Measurements from ENCODE around the gene SCAMP2. TPM values are rescaled to one million over a fixed set of nuclear protein-coding genes. Genes with fewer than 3 reads are reported as not detected.
"Not testable (repeated sequence)": the region's sequence is repeated elsewhere in the genome, so short reads cannot be mapped to it uniquely, and the experiment has no call there.

The SCAMP2 gene
- total and polyA plus RNA-seq, 4 donors = 21.7 to 42.5 (median 29.1) TPM

GRCh38 chr15:74895830-74896229 is 22.7 kb upstream of the SCAMP2 start:
- peaks cover 7 to 21% (median 14%) of the 10 kb centered on the region in 4 donors for H3K4me1 ChIP-seq (ENCODE audit: control insufficient read depth in 4 of 4, insufficient read depth in 4 of 4, low read length in 3 of 4)
- DNase-seq (ENCODE audit: low spot score) = no peak
- no peaks in the 10 kb centered on the region for H3K9me3 ChIP-seq (ENCODE audit: control insufficient read depth in 4 of 4, low read length in 3 of 4)
- 97% methylated on average over 6 of the region's 6 CpGs for WGBS
- no peak overlapping the region for H3K4me3 ChIP-seq (ENCODE audit: low read depth in 1 of 3, low read length in 3 of 3)
- no peak overlapping the region for H3K27ac ChIP-seq (ENCODE audit: low read depth in 1 of 2, low read length in 2 of 2)
- TF ChIP-seq FOXA1 (IDR thresholded peaks at IDR 0.05) (no peak), ZBTB33 (IDR thresholded peaks at IDR 0.05) (no peak), JUND (IDR thresholded peaks at IDR 0.05) (no peak), EGR1 (IDR thresholded peaks at IDR 0.05; ENCODE audit: low read depth in 2 of 2) (no peak), GABPA (IDR thresholded peaks at IDR 0.05 in 1 of 2, conservative IDR thresholded peaks at IDR 0.05 in 1 of 2) (no peak), CTCF (IDR thresholded peaks at IDR 0.05; ENCODE audit: low read depth, low read length, missing input control) (no peak), REST (IDR thresholded peaks at IDR 0.05) (no peak), HNF4A (conservative IDR thresholded peaks at IDR 0.05) (no peak), ATF3 (IDR thresholded peaks at IDR 0.05) (no peak), RAD21 (IDR thresholded peaks at IDR 0.05) (no peak), HNF4G (IDR thresholded peaks at IDR 0.05) (no peak), FOXA2 (IDR thresholded peaks at IDR 0.05) (no peak)
- H3K9ac ChIP-seq (ENCODE audit: low read depth in 1 of 2, low read length in 2 of 2) = no peak overlapping the region
- H3K27me3 ChIP-seq (ENCODE audit: control insufficient read depth in 4 of 4, insufficient read depth in 4 of 4, low read length in 3 of 4) = no peaks in the 10 kb centered on the region
- peaks cover 2 to 36% (median 16%) of the 10 kb centered on the region in 4 donors for H3K36me3 ChIP-seq (ENCODE audit: control insufficient read depth in 4 of 4, insufficient read depth in 3 of 4, low read depth in 1 of 4, low read length in 3 of 4)

- not testable (repeated sequence) for DNase-seq (ENCODE audit: low spot score); H3K27ac ChIP-seq (ENCODE audit: low read depth in 1 of 2, low read length in 2 of 2); H3K4me3 ChIP-seq (ENCODE audit: low read depth in 1 of 3, low read length in 3 of 3); H3K27me3 ChIP-seq (ENCODE audit: control insufficient read depth in 4 of 4, insufficient read depth in 4 of 4, low read length in 3 of 4); H3K9ac ChIP-seq (ENCODE audit: low read depth in 1 of 2, low read length in 2 of 2); H3K9me3 ChIP-seq (ENCODE audit: control insufficient read depth in 4 of 4, low read length in 3 of 4)
- H3K36me3 ChIP-seq (ENCODE audit: control insufficient read depth in 4 of 4, insufficient read depth in 3 of 4, low read depth in 1 of 4, low read length in 3 of 4) = peaks cover 2 to 25% (median 11%) of the 10 kb centered on the region in 4 donors
- peaks cover 7 to 30% (median 20%) of the 10 kb centered on the region in 4 donors for H3K4me1 ChIP-seq (ENCODE audit: control insufficient read depth in 4 of 4, insufficient read depth in 4 of 4, low read length in 3 of 4)
- WGBS = 98% methylated on average over 7 of the region's 7 CpGs
These were observed 21.2 kb upstream of the SCAMP2 start for GRCh38 chr15:74894383-74894782.

Data from liver (tissue), 9 donors.